ENCODE results near the gene SLC1A3. TPM values are rescaled to one million over a fixed set of nuclear protein-coding genes. Genes with fewer than 3 reads are reported as not detected.
"Not testable (repeated sequence)": the region's sequence is repeated elsewhere in the genome, so short reads cannot be mapped to it uniquely, and the experiment has no call there.

SLC1A3 gene
- 23.2 TPM for polyA plus RNA-seq (ENCODE audit: insufficient read length)

- DNase-seq, result peak; percentile 81
Observed at GRCh38 chr5:36606428-36607113, at the start of gene SLC1A3. SLC1A3 (plus strand) TSS chr5:36606606; CDS start chr5:36608424, 1,818 bp downstream.

DNA sequence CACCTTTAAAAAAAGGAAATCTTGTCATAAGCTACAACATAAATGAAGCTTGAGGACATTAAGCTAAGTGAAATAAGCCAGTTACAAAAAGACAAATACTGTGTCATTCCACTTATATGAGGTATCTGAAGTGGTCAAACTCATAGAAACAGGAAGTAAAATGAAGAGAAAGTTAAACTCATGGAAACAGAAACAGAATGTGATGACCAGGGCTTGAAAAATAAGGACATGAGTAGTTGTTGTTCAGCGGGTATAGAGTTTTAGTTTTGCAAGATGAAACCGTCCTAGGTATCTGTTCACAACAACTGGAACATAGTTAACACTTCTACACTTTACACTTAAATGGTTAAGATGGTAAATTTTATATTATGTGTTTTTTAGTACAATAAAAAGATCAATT, 47.8 kb upstream of the SLC1A3 start:
- DNase-seq, result no peak

GRCh38 chr5:36561601-36562000, 44.8 kb upstream of the SLC1A3 start:
- no peak for DNase-seq

DNA sequence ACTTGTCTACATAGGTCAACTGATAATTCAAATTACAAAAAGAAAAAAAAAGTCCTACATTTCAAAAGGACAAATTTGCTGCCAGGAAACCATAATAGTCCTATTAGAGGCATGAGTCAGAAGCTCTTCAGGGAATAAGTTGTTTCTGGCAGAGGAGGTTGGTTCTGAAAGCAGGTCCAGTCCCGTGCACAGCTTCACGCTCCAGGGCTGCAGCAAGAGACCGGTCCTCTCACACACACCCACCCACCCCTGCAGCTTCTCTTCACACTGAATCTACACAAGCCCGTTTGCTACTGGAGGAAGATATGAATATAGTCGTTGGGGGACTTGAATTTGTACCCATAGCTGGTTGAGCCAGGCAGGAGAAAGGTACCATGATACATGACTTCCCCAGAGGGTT, 36.9 kb upstream of the SLC1A3 start:
- DNase-seq, result peak; percentile 19

GRCh38 chr5:36570301-36571095, 35.9 kb upstream of the SLC1A3 start:
- peak; percentile 52 for DNase-seq

DNA sequence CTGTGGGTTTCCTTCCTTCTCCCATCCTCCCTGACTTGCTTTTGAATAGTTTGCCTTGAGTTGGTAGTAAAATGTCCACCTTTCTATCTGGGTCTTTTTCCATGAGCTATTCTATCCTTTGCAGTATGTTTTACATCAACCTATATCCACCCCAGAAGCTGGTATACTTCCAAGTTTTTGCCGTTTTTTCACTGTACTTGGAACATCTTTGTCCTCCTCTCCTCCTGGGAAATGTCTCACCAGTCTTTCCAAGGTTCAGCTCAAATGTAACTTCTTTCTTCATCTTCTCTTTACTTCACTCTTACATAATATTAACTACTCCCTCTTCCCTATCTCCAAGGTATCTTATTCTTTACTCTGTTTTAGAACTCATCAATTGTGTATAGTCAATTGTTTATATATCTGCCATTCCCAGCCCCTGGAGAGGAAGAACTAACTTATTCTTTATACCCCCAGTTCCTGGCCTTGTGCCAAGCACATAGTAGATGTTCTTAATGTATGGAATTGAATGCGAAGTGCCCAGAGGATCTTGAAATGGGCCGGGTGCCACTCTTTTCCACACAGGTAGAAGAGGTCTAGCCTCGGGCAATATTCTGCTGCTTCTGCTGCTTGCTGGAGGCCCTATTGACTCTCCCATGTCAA, 34.9 kb upstream of the SLC1A3 start:
- no peak for DNase-seq

DNA sequence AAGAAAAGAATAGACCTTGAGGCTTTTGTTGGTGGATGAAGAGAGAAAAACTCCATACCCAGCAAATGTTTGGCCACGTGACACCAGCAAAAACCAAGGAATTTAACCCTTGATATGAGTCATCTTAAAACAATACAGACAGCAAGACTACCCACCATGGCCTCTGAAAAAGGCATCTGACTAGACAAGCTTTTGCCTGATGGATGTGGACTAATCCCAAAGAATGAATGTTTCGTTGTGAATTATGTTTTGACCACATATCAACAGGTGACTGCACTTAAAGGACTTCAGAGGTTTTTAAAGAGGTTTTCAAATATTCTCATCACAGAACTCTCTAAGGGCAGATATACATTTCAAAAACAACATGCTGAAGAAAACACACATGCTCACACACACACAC, 33.0 kb upstream of the SLC1A3 start:
- DNase-seq, result no peak

- DNase-seq, result no peak
Observed at GRCh38 chr5:36575361-36575781, 31.0 kb upstream of the SLC1A3 start.

- DNase-seq, result no peak
Observed at GRCh38 chr5:36576721-36577120, 29.7 kb upstream of the SLC1A3 start.

- DNase-seq, result not testable (repeated sequence)
Observed at GRCh38 chr5:36579858-36580257, 26.5 kb upstream of the SLC1A3 start.

GRCh38 chr5:36581070-36581469, 25.3 kb upstream of the SLC1A3 start:
- no peak for DNase-seq

DNA sequence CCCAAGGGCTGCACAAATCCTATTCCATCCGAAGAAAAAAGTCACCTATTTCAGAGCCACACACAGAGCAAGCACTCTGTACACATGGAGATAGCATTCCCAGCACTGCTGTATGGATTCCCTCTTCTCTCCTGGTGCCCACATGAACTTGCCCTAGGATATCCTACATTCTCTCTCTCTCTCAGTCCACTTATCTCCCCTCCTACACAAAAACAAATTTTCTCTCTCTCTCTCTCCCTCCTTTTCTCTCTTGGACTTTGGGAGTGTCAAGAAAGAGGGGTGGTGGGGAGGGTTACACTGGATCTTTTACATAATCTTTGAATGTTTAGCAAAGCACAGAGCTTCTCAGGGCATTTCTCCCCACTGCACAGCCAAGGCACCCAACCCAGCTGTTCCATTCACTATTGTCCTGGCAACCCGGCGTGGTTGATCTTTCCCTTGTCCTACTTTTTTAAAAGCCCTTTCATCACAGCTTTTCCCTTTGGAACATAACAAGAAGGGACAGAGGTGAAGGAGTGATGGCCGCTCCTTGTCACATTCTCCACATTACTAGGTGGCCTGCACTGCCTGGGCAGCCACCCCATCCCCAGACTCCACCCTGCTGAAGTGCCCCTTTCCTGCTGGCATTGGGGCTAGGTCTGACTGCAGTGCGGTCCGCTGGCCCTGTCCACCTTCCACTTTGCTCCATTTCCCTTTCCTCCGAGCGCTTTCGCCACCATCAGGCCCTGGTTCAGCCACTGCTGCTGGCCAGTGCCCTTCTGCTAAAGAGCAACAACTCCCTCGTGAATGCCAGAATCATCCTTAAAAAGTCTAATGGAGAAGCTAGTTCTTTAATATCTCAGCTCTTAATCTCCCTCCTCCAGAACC, 22.2 kb upstream of the SLC1A3 start:
- DNase-seq, result no peak

DNA sequence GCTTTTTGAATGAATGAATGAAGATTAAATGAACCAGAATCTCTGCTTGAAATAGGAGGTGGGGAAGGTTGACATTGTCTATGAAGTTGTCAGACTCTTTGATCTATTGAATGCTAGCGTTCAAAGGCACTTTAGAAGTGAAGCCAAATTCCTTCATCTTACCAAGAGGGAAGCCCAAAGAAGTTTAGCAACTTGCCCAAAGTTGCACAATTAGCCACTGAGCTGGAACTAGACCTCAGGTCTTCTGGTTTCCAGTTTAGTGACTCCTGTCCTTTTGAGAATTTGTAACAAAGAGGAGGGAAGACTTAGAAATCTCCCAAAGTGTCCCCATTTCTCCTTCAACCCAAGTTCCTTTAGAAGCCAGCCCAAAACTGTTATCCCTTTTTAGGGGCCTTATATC, 20.7 kb upstream of the SLC1A3 start:
- DNase-seq, result no peak

GRCh38 chr5:36587354-36587753, 19.1 kb upstream of the SLC1A3 start:
- DNase-seq, result no peak

DNA sequence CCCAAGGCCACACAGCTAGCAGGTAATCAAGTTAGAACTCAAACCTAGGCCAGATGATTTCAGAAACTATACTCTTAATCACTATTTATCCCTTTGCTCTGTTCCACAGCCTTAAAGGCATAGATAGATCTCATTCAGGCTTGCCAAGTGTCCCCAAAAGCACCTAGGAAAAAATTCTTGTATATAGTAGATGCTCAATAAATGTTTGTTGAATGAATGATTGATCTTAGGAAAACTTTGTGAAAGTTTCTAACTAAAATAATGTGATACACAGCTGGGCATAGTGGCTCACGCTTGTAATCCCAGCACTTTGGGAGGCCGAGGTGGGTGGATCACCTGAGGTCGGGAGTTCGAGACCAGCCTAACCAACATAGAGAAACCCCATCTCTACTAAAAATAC, 16.7 kb upstream of the SLC1A3 start:
- not testable (repeated sequence) for DNase-seq

GRCh38 chr5:36590513-36591286, 15.7 kb upstream of the SLC1A3 start:
- no peak for DNase-seq

GRCh38 chr5:36593867-36594266, 12.5 kb upstream of the SLC1A3 start:
- no peak for DNase-seq

GRCh38 chr5:36596247-36596646, 10.2 kb upstream of the SLC1A3 start:
- DNase-seq, result no peak

GRCh38 chr5:36596756-36597155, 9.7 kb upstream of the SLC1A3 start:
- no peak for DNase-seq

DNA sequence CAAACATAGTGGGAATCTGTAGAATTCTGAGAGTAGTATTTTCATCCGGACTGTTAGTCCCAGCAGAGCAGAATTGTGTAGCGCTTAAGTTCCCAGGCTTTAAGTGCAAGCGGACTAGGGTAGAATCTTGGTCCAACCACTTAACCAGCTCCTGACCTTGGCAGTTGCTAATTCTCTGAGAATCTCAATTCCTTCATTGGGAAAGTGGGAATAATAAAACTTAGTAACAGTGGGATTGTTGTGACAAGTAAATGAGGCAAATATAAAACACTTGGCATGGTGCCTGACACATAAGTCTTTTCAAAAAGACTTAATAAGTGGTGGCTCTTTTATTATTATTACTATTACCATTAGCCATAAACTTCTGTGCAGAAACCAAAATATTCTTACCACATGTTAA, 8.4 kb upstream of the SLC1A3 start:
- DNase-seq, result no peak

GRCh38 chr5:36599986-36600779, 6.2 kb upstream of the SLC1A3 start:
- no peak for DNase-seq

All from hindlimb muscle (tissue), 1 donor.